Neural cell (in vitro differentiated cells): ENCODE data around the gene C3orf70. TPM values are rescaled to one million over a fixed set of nuclear protein-coding genes. Genes with fewer than 3 reads are reported as not detected.

Experiments used
- H2AFZ ChIP-seq: fragments of 200-600, 300-800 bp; sonication (generic), shearing (Covaris generic); 2 replicates; pipeline ENCODE4 v1.6.0; 2014; ENCODE audit warnings: low read depth, mild to moderate bottlenecking, antibody characterized with exemption, low read length, moderate library complexity
- H3F3A ChIP-seq: fragments of 200-600 bp; shearing (Covaris generic); 2 replicates; pipeline ENCODE4 v1.6.1; 2016; ENCODE audit warnings: mild to moderate bottlenecking, moderate library complexity, mixed read lengths, antibody characterized with exemption, low read length; ENCODE audit not compliant: insufficient read depth, poor library complexity, severe bottlenecking
- H3K27ac ChIP-seq: fragments of 200-600, 300-800 bp; sonication (generic), shearing (Covaris generic); 2 replicates; pipeline ENCODE4 v1.5.1; 2014; ENCODE audit warnings: mild to moderate bottlenecking, low read length, moderate library complexity
- H3K27me3 ChIP-seq: fragments of 300-800, 200-600 bp; sonication (generic), shearing (Covaris generic); 2 replicates; pipeline ENCODE4 v1.6.0; 2014; ENCODE audit warnings: mild to moderate bottlenecking, low read depth, low read length, moderate library complexity; ENCODE audit not compliant: insufficient read depth
- H3K36me3 ChIP-seq: fragments of 300-800, 200-600 bp; sonication (generic), shearing (Covaris generic); 2 replicates; pipeline ENCODE4 v1.5.1; 2014; ENCODE audit warnings: mild to moderate bottlenecking, antibody characterized with exemption, low read length, moderate library complexity; ENCODE audit not compliant: insufficient read depth
- H3K4me2 ChIP-seq: fragments of 300-800, 200-600 bp; sonication (generic), shearing (Covaris generic); 2 replicates; pipeline ENCODE4 v1.6.0; 2014; ENCODE audit warnings: mild to moderate bottlenecking, low read length
- H3K4me3 ChIP-seq: fragments of 300-800, 200-600 bp; sonication (generic), shearing (Covaris generic); 2 replicates; pipeline ENCODE4 v1.5.1; 2014; ENCODE audit warnings: mild to moderate bottlenecking, low read length, moderate library complexity
- H3K79me2 ChIP-seq: fragments of 200-600 bp; shearing (Covaris generic); replicated peaks from 2 replicates; pipeline ENCODE4 v1.6.0; 2014; ENCODE audit warnings: mild to moderate bottlenecking, low read length, moderate library complexity; ENCODE audit not compliant: insufficient read depth
- H3K9ac ChIP-seq: fragments of 300-800, 200-600 bp; sonication (generic), shearing (Covaris generic); 2 replicates; pipeline ENCODE4 v1.6.1; 2016; ENCODE audit warnings: mild to moderate bottlenecking, low read length, mixed read lengths
- H3K9me2 ChIP-seq: fragments of 200-600 bp; shearing (Covaris generic); 2 replicates; pipeline ENCODE4 v1.6.1; 2016; ENCODE audit warnings: mild to moderate bottlenecking, low read length, mixed read lengths; ENCODE audit not compliant: insufficient read depth
- H3K9me3 ChIP-seq: fragments of 200-600, 300-800 bp; sonication (generic), shearing (Covaris generic); 2 replicates; pipeline ENCODE4 v1.6.1; 2016; ENCODE audit warnings: mild to moderate bottlenecking, mixed run types, low read length, moderate library complexity, mixed read lengths
- H4K20me1 ChIP-seq: fragments of 200-600 bp; shearing (Covaris generic); 2 replicates; pipeline ENCODE4 v1.6.1; 2016; ENCODE audit warnings: mild to moderate bottlenecking, mixed run types; ENCODE audit not compliant: insufficient read depth
- EP300 ChIP-seq: fragments of 450-650 bp; conservative IDR thresholded peaks from 2 replicates; pipeline ENCODE4 v1.6.1; 2014; ENCODE audit warnings: antibody characterized with exemption, mild to moderate bottlenecking, moderate library complexity; ENCODE audit not compliant: poor library complexity, severe bottlenecking
- EZH2 ChIP-seq: fragments of 200-600, 300-800 bp; shearing (Covaris generic), sonication (generic); IDR thresholded peaks from 2 replicates; pipeline ENCODE4 v1.6.1; 2014; ENCODE audit warnings: antibody characterized with exemption, low read length, borderline replicate concordance, mild to moderate bottlenecking; ENCODE audit not compliant: insufficient read depth, poor library complexity, severe bottlenecking
- MXI1 ChIP-seq: fragments of 450-650 bp; conservative IDR thresholded peaks from 2 replicates; pipeline ENCODE4 v1.6.1; 2014; ENCODE audit warnings: antibody characterized with exemption, mild to moderate bottlenecking; ENCODE audit not compliant: poor library complexity, severe bottlenecking
- POLR2AphosphoS5 ChIP-seq: IDR thresholded peaks from 2 replicates; pipeline ENCODE4 v1.6.1; 2012
- RAD21 ChIP-seq: fragments of 450-650 bp; conservative IDR thresholded peaks from 2 replicates; pipeline ENCODE4 v1.6.1; 2014; ENCODE audit warnings: antibody characterized with exemption, mild to moderate bottlenecking, moderate library complexity
- SMC3 ChIP-seq: fragments of 450-650 bp; conservative IDR thresholded peaks from 2 replicates; pipeline ENCODE4 v1.6.1; 2014; ENCODE audit warnings: antibody characterized with exemption, mild to moderate bottlenecking, moderate library complexity; ENCODE audit not compliant: poor library complexity
- TAF1 ChIP-seq: IDR thresholded peaks from 2 replicates; pipeline ENCODE4 v1.6.1; 2012; ENCODE audit warnings: low read depth
- polyA plus RNA-seq: library from polyadenylated mRNA; depleted of rRNA; stranded (reverse); fragments of >200 nt; gene quantifications from 2 replicates; pipeline ENCODE4 v1.2.3, GENCODE V29; 2014
- TF ChIP-seq, protein P1 (sequence below): fragments of 450-650 bp; IDR thresholded peaks from 2 replicates; pipeline ENCODE4 v1.5.1; 2014; ENCODE audit warnings: antibody characterized with exemption, mild to moderate bottlenecking, moderate library complexity; ENCODE audit not compliant: poor library complexity, severe bottlenecking
- TF ChIP-seq, protein P2 (sequence below): IDR thresholded peaks from 2 replicates; pipeline ENCODE4 v1.6.1; 2012; ENCODE audit warnings: borderline replicate concordance

C3orf70 gene
- polyA plus RNA-seq, 1 donor from 2014 or later: 3.4 TPM

DNA sequence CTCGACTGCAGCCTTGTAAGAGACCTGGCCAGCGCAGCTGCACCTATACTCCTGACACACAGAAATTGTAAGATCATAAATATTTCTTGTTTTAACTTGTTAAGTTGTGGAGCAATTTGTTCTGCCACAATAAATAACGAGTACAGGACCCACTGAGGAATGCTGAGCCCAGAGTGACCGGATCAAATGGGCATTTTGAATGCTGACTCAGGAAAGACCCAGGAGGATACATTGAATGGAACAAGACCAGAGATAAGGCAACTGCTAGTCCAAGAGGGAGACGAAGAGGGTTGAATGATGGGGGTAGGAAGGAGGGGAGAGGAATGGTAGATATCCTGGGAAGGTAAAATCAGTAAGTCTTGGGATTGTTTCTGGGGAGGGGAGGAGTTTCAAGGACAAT is 8.9 kb upstream of the C3orf70 start:
- H2AFZ ChIP-seq: no peak overlapping the region

DNA sequence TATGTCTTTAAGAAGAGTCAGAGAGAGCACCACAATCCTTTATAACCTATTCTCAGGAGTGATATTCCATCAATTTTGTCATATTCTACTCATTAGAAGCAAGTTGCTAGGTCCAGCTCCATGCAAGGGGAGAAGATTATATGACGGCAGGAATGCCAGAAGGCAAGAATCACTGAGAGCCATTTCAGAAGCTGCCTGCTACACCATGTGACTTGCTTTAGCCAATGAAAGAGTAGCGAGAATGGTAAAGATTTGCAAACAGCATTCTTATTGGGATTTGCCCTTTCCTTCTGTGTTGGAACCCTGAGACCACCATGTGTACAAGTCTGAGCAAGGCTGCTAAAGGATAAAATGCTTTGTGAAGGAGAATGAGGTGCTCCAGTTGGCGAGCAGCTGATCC is 4.5 kb upstream of the C3orf70 start:
- H3K4me2 ChIP-seq: no peak overlapping the region
- no peak overlapping the region for H3K27ac ChIP-seq
- no peak overlapping the region for H2AFZ ChIP-seq
- no peak overlapping the region for H3K4me3 ChIP-seq
- no peak overlapping the region for H3K9ac ChIP-seq
- no peaks in the 10 kb centered on the region for H3F3A ChIP-seq
- no peaks in the 10 kb centered on the region for H3K27me3 ChIP-seq
- H3K36me3 ChIP-seq: no peaks in the 10 kb centered on the region
- no peak for TF ChIP-seq MXI1
- TF ChIP-seq EP300: no peak
- TF ChIP-seq SMC3: no peak
- TF ChIP-seq RAD21: no peak
- TF ChIP-seq EZH2: no peak
- no peak for TF ChIP-seq POLR2AphosphoS5
- TF ChIP-seq, protein P1, sequence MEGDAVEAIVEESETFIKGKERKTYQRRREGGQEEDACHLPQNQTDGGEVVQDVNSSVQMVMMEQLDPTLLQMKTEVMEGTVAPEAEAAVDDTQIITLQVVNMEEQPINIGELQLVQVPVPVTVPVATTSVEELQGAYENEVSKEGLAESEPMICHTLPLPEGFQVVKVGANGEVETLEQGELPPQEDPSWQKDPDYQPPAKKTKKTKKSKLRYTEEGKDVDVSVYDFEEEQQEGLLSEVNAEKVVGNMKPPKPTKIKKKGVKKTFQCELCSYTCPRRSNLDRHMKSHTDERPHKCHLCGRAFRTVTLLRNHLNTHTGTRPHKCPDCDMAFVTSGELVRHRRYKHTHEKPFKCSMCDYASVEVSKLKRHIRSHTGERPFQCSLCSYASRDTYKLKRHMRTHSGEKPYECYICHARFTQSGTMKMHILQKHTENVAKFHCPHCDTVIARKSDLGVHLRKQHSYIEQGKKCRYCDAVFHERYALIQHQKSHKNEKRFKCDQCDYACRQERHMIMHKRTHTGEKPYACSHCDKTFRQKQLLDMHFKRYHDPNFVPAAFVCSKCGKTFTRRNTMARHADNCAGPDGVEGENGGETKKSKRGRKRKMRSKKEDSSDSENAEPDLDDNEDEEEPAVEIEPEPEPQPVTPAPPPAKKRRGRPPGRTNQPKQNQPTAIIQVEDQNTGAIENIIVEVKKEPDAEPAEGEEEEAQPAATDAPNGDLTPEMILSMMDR: no peak
- TF ChIP-seq TAF1: no peak
- TF ChIP-seq, protein P2, sequence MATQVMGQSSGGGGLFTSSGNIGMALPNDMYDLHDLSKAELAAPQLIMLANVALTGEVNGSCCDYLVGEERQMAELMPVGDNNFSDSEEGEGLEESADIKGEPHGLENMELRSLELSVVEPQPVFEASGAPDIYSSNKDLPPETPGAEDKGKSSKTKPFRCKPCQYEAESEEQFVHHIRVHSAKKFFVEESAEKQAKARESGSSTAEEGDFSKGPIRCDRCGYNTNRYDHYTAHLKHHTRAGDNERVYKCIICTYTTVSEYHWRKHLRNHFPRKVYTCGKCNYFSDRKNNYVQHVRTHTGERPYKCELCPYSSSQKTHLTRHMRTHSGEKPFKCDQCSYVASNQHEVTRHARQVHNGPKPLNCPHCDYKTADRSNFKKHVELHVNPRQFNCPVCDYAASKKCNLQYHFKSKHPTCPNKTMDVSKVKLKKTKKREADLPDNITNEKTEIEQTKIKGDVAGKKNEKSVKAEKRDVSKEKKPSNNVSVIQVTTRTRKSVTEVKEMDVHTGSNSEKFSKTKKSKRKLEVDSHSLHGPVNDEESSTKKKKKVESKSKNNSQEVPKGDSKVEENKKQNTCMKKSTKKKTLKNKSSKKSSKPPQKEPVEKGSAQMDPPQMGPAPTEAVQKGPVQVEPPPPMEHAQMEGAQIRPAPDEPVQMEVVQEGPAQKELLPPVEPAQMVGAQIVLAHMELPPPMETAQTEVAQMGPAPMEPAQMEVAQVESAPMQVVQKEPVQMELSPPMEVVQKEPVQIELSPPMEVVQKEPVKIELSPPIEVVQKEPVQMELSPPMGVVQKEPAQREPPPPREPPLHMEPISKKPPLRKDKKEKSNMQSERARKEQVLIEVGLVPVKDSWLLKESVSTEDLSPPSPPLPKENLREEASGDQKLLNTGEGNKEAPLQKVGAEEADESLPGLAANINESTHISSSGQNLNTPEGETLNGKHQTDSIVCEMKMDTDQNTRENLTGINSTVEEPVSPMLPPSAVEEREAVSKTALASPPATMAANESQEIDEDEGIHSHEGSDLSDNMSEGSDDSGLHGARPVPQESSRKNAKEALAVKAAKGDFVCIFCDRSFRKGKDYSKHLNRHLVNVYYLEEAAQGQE: no peak
- no peaks in the 10 kb centered on the region for H4K20me1 ChIP-seq
- no peaks in the 10 kb centered on the region for H3K79me2 ChIP-seq
- H3K9me2 ChIP-seq: no peaks in the 10 kb centered on the region
- no peaks in the 10 kb centered on the region for H3K9me3 ChIP-seq

More for the DNA sequence above, 8.9 kb upstream of the C3orf70 start:
- no peaks in the 10 kb centered on the region for H4K20me1 ChIP-seq
- H3K9ac ChIP-seq: no peak overlapping the region
- no peaks in the 10 kb centered on the region for H3F3A ChIP-seq
- no peak overlapping the region for H3K4me3 ChIP-seq
- H3K4me2 ChIP-seq: no peak overlapping the region
- no peaks in the 10 kb centered on the region for H3K9me2 ChIP-seq
- H3K9me3 ChIP-seq: no peaks in the 10 kb centered on the region
- no peak overlapping the region for H3K27ac ChIP-seq
- H3K79me2 ChIP-seq: no peaks in the 10 kb centered on the region
- H3K36me3 ChIP-seq: no peaks in the 10 kb centered on the region
- H3K27me3 ChIP-seq: no peaks in the 10 kb centered on the region
- no peak for TF ChIP-seq MXI1

DNA sequence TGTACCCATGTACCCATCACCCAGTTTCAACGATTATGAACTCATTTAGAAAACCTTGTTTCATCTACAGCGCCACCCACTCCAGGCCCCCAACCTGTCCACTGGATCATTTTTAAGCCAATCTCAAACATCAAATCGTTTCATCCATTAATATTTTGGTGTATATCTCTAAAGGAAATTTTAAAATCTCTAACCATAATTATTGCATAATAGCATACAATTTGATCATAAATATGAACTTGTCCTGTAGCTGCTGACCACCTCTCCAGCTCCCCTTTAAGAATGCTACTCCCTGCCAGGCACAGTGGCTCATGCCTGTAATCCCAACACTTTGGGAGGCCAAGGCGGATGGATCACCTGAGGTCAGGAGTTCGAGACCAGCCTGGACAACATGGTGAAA is 2.8 kb upstream of the C3orf70 start:
- H3K79me2 ChIP-seq: no peaks in the 10 kb centered on the region
- no peak overlapping the region for H3K9ac ChIP-seq
- no peaks in the 10 kb centered on the region for H3F3A ChIP-seq
- no peaks in the 10 kb centered on the region for H4K20me1 ChIP-seq
- no peak overlapping the region for H3K27ac ChIP-seq
- H3K4me2 ChIP-seq: no peak overlapping the region
- peaks cover 16% of the 10 kb centered on the region for H3K27me3 ChIP-seq
- TF ChIP-seq, protein P2: no peak
- TF ChIP-seq TAF1 (no peak), EZH2 (no peak), SMC3 (no peak), MXI1 (no peak), RAD21 (no peak), POLR2AphosphoS5 (no peak)
- TF ChIP-seq, protein P1: no peak
- no peaks in the 10 kb centered on the region for H3K9me3 ChIP-seq
- H3K4me3 ChIP-seq: no peak overlapping the region
- no peaks in the 10 kb centered on the region for H3K9me2 ChIP-seq
- no peak overlapping the region for H2AFZ ChIP-seq
- H3K36me3 ChIP-seq: no peaks in the 10 kb centered on the region
